HG03139 (cell line): ENCODE results near the gene RXRG.
"Not testable (repeated sequence)": the region's sequence is repeated elsewhere in the genome, so short reads cannot be mapped to it uniquely, and the experiment has no call there.

Experiments used
- ATAC-seq: cut with Tn5 transposase; IDR thresholded peaks from one replicate; pipeline ENCODE4 v1.9.1; 2021; ENCODE audit not compliant: unreplicated experiment

Gene RXRG

DNA sequence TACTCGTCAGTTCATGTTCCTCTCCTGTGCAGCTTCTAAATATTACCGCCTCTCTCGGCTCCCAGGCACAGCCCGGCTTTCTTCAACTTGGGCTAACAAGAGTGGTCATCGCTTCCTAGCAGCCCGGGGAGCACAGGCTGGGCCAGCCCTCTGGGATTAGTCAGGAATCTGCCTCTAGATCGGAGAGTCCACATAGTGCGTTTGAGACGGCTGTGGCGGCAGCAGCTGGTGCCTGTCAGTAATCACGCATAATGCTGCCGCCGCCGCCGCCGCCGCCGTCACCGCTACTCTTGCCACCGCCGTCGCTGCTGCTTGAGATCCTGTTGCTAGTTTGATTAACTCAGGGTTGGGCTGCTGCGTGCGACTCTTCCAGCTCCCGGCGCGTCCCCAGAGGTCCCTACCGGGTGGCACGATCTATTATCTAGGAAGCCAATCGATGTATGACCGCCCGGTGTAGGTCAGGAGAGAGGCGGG lies at the start of gene RXRG:
TSS of gene RXRG (minus strand) at position 230 of the 474 bp plus-strand sequence. CDS start 233 bp downstream, outside the sequence.
- ATAC-seq, result no peak

GRCh38 chr1:165492845-165493373 lies 48.0 kb upstream of the RXRG start:
- no peak for ATAC-seq

DNA sequence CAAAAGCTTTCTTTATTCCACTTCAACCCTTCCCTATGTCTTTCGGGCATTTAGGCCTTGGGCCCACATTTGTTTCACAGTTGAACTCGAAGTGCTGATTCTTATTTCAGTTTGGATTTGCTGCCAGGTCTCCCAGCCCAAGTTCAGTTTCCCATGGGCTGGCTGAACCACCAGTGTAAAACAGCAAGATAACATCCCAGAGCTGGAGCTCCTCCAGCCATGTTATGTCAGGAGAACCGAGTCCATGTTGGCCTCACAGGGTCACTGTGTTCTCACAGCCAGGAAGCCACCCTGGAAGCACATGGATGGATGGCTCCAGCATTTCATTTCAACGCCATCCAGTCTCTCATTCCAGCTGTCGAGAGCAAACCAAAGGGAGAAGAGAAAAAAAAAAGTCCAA lies 45.2 kb upstream of the RXRG start:
- ATAC-seq, result no peak

DNA sequence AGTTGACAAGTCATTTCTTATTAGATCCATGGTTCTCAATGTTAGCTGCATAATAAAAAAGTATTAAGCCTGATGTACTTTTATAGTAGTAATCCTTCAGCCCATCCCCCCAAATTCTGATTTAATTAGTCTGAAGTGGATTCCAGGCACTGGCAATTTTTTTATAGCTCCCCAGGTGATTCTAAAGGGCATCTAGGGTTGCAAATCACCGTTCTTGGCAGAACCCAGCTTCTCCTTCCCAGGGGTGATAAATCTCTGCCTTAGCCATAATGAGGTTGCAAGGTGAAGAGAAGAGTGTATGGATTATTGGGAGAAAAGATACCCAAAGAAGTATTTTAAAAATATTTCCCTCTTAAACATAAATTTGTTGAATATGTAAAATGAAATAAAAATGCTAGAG lies 43.0 kb upstream of the RXRG start:
- no peak for ATAC-seq

DNA sequence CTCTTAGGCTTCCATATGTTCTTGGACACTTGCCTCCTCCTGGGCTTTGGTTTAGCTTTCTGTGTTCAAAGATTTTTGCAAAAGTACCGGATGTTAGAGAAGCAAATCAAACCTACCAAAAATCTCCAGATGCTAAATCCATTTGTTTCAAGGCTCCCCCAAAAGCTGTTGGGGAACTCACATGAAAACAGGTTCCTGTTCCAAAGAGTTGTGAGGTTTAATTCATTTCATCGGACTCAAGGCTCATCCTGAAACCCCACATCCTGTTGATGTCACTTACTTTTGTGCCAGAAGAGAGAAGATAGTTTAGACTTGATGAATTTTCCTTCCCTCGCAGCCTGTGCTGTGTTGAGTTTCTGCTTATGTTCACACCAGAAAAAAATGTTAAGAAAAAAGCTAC lies 41.7 kb upstream of the RXRG start:
- ATAC-seq, result no peak

- ATAC-seq, result no peak
These were observed 40.8 kb upstream of the RXRG start for GRCh38 chr1:165485716-165486115.

GRCh38 chr1:165484532-165484931 lies 39.6 kb upstream of the RXRG start:
- no peak for ATAC-seq

- no peak for ATAC-seq
These were observed 38.5 kb upstream of the RXRG start for GRCh38 chr1:165483412-165483811.

GRCh38 chr1:165481820-165482532 lies 37.0 kb upstream of the RXRG start:
- ATAC-seq, result no peak

- no peak for ATAC-seq
These were observed 31.9 kb upstream of the RXRG start for GRCh38 chr1:165476776-165477175.

DNA sequence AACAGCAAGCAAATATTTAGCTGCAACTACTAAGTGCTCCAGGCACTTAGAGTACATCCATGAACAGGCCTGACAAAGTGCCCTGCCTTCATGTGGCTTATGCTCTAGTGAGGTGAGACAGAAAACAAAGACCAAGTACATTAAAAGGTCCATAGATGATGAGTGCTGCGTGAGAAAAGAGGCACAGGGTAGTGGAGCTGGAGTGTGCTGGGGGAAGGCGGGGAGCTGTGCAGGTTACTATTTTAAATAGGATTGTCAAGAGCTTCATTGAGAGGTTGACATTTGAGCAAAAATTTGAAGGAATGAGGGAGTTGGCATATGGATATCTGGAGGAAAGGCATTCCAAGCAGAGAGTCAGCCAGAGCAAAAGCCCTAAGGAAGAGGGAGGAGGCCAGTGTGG lies 29.3 kb upstream of the RXRG start:
- no peak for ATAC-seq

DNA sequence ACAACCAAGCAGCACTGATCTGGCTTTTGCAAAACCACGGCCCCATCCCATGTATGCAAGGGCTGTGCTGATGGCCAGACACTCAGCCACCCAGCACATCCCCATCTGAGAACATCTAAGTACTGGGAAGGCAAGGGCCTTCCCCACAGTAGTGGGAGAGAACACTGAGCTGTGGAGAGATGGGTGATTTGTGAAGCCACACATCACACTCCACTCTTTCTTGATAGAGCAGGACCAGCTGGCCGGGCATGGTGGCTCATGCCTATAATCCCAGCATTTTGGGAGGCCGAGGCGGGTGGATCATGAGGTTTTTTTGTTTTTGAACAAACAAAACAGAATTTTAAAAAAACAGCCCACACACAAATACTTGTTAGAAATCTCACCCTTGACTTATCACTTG lies 28.2 kb upstream of the RXRG start:
- no peak for ATAC-seq

- ATAC-seq, result no peak
These were observed 23.9 kb upstream of the RXRG start for GRCh38 chr1:165468726-165469249.

DNA sequence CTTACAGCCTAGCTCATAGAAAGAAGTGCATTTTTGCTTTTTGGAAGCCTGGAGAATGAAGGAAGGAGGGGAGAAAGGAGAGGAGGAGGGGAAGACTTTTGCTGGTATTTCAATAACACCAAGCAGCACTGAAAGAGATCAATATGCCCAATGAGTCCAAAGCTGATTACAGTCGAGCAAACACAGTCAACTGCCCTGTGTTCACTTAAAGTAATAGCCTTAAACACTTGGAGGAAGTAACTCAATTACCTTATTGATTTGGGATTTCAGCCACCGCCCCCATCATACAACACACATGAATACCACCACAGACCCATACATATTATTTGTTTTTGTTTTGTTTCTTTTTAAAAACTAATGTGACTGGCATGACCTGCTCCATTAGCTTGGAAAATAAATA lies 23.3 kb upstream of the RXRG start:
- no peak for ATAC-seq

DNA sequence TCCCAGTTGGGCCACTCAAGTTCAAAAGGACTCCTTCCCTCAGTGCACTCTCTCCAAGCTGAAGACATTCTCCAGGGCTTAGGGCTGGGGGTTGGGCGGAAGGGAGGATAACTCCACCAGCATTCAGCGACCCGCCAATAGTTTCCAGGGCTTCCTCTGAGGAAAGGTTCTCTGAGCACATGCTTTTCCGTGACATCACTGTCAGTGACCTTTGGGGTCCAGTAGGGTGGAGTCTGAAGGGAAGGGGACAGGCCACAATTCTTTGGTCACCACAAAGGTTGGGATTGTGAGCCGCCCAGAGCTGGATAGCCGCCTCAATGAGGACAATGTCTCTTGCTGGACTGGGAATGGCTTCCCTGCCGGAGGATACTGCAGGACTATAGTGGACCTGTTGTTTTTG lies 22.8 kb upstream of the RXRG start:
- no peak for ATAC-seq

- ATAC-seq, result no peak
These were observed 19.1 kb upstream of the RXRG start for GRCh38 chr1:165463978-165464377.

DNA sequence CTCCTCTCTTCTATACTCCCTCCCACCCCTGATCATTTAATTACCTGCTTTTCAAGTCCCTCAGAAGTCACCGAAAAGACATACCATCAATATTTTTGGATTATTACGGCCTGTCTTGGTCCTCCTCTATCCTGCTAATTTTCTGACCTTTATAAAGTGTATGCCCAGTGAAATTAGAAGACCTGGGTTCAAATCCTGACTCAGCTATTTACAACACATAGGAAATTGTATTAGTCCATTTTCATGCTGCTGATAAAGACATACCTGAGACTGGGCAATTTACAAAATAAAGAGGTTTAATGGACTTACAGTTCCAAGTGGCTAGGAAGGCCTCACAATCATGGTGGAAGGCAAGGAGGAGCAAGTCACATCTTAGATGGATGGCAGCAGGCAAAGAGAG lies 14.8 kb upstream of the RXRG start:
- not testable (repeated sequence) for ATAC-seq

DNA sequence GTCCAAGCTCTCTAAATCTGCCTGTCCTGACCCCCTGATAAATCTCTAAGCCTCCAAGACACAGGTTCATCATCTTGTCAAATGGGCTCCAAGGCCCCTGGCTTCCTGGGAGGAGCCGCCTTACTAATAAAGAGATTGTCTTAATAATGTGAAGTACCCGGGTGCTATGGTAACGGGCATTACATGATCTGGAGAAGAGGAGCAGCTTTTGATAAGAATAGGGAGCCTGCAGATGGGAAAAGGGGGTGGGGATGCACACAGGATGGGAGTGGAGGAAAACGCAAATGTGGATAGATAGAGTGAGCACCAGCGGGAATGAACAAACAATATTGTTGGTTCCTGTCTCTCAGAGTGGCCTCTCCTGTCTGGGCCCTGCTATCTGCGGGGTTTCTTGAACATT lies 11.9 kb upstream of the RXRG start:
- ATAC-seq, result no peak

GRCh38 chr1:165456114-165456513 lies 11.2 kb upstream of the RXRG start:
- no peak for ATAC-seq

DNA sequence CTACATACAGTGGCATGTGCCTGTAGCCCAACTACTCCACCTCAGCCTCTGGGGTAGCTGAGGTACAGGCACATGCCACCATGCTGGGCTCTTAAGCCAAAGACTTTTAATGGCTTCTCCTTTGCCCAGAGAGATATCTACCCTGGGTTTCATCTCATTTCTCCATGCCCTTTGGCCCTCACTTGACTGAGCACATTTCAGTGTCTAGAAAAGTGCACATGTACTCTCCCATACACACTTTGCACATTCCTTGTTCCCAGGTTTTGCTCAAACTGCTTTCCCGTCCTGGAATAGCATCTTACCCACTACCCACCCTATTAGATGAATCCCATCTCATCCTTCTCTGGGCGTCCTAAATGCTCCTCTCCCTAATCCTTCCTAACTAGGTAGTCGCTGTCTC lies 10.2 kb upstream of the RXRG start:
- ATAC-seq, result no peak

DNA sequence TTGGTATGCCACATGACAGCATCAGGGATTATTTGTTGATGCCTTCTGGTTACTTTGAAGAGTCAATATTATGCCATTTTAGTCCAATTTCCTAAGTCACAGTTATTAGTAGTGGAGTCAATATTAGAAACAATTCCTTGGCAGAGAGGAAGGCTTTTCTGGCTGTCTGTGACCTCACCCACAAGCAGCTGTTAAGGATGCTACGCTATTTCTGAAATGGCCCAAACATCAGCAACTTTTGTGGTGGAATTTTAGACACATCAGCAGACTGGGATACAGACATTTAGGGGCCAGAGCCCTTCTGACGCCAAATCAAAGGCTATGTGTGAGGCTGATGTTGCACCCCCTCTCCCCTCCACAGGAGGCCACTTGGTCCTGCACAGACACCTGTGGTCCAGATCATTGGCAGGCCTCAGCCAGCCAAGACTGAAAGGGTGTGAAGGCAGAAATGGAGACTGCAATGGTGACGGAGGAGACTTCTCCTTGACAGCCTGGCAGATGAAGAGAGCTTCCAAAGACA lies 9.2 kb upstream of the RXRG start:
- no peak for ATAC-seq

- ATAC-seq, result no peak
These were observed 7.6 kb upstream of the RXRG start for GRCh38 chr1:165452336-165453130.
